C4-2B (cell line): ENCODE results near the gene CDT1.

ENCODE experiments used
- CTCF ChIP-seq: fragments of 450-650 bp; conservative IDR thresholded peaks from 2 replicates; pipeline ENCODE4 v1.5.1; 2017; ENCODE audit warnings: mild to moderate bottlenecking
- ZFX ChIP-seq: fragments of 450-650 bp; IDR thresholded peaks from 2 replicates; pipeline ENCODE4 v1.6.1; 2017

- no peak; the same call in 1 of the 2 replicates for TF ChIP-seq CTCF
- no peak for TF ChIP-seq ZFX
Observed at GRCh38 chr16:88839026-88839529, 35.5 kb downstream of the CDT1 start.
